ENCODE results near the gene MDFI.

GRCh38 chr6:41646026-41646795 is 7.9 kb downstream of the MDFI start:
- TF ChIP-seq YY1 (IDR thresholded peaks at IDR 0.05; ENCODE audit: insufficient read depth, insufficient read length) (no peak), ZNF274 (IDR thresholded peaks at IDR 0.05; ENCODE audit: low read depth, low read length) (no peak)

Measured in NT2/D1 (cell line).